HS-5 (cell line): Measurements from ENCODE around the gene FGF2.
"Not testable (repeated sequence)": the region's sequence is repeated elsewhere in the genome, so short reads cannot be mapped to it uniquely, and the experiment has no call there.

Experiments used
- DNase-seq: peaks from one replicate; pipeline ENCODE4 v3.0.0-alpha.2; 2012; ENCODE audit warnings: low read depth

Gene FGF2

GRCh38 chr4:122930862-122931261, 104.2 kb downstream of the FGF2 start:
- no peak for DNase-seq

DNA sequence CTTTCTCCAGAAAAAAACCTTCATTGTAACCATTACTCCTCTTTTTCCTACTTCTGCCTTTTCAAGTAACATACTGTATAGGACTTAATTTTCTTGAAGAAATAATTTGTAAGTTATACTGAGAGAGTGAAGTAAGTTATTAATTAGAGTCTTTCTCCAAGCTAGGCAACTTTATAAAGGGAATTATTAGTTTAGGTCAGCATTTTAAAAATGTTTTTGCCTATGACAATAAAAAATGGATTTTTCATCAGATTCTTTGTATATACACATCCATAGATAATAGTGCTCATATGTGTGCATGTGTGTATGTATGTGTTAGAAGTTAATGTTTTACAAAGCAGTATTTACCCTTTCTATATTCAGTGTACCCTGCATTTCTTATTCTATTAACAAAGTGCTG, 106.1 kb downstream of the FGF2 start:
- no peak for DNase-seq

DNA sequence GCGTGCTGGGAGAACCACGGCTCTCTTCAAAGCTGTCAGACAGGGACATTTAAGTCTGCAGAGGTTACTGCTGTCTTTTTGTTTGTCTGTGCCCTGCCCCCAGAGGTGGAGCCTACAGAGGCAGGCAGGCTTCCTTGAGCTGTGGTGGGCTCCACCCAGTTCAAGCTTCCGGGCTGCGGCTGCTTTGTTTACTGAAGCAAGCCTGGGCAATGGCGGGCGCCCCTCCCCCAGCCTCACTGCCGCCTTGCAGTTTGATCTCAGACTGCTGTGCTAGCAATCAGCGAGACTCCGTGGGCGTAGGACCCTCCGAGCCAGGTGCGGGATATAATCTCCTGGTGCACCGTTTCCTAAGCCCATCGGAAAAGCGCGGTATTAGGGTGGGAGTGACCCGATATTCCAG, 118.5 kb downstream of the FGF2 start:
- DNase-seq, result not testable (repeated sequence)

GRCh38 chr4:122946142-122946541, 119.5 kb downstream of the FGF2 start:
- DNase-seq, result no peak
